Adipose tissue (tissue), 3 donors: ENCODE measurements around the gene MAP3K2. TPM values are rescaled to one million over a fixed set of nuclear protein-coding genes. Genes with fewer than 3 reads are reported as not detected.

Source experiments
- H3K27ac ChIP-seq: one replicate; pipeline ENCODE4 v1.5.1; 2013; ENCODE audit warnings: low read depth, low read length
- WGBS, 3 donors: extraction: QIAGEN DNeasy Blood & Tissue Kit; methylation state at CpG; one replicate each; pipeline ENCODE4 v1.1.7; 2013; 5-methylcytosine and 5-hydroxymethylcytosine counted together
- polyA plus RNA-seq, 3 donors: library from polyadenylated mRNA; stranded (reverse); fragments of 200-250 nt; gene quantifications; one replicate each; pipeline ENCODE4 v1.2.3, GENCODE V29; 2013
- donor health status: healthy with polysubstance abuse.
- donor health status: Bipolar disorder and iron deficiency.
- donor health status: healthy.

MAP3K2 gene
- polyA plus RNA-seq, 3 donors = 4.0 to 8.7 (median 8.3) TPM

DNA sequence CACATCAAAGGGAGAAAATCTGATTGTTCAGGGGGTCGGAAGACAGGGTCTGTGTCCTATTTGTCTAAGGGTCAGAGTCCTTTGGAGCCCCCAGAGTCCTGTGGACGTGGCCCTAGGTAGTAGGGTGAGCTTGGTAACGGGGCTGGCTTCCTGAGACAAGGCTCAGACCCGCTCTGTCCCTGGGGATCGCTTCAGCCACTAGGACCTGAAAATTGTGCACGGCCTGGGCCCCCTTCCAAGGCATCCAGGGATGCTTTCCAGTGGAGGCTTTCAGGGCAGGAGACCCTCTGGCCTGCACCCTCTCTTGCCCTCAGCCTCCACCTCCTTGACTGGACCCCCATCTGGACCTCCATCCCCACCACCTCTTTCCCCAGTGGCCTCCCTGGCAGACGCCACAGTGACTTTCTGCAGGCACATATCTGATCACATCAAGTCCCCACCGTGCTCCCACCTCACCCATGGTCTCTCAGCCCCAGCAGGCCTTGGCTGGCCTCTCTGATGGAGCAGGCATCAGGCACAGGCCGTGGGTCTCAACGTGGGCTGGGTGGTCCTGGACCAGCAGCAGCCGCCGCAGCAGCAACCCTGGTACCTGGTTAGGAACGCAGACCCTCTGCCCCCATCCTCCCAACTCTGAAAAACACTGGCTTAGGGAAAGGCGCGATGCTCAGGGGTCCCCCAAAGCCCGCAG lies 34.2 kb upstream of the MAP3K2 start:
- 66 to 74% (median 71%) methylated on average over 16 of the region's 16 CpGs for WGBS, 3 donors
- no peak overlapping the region for H3K27ac ChIP-seq

DNA sequence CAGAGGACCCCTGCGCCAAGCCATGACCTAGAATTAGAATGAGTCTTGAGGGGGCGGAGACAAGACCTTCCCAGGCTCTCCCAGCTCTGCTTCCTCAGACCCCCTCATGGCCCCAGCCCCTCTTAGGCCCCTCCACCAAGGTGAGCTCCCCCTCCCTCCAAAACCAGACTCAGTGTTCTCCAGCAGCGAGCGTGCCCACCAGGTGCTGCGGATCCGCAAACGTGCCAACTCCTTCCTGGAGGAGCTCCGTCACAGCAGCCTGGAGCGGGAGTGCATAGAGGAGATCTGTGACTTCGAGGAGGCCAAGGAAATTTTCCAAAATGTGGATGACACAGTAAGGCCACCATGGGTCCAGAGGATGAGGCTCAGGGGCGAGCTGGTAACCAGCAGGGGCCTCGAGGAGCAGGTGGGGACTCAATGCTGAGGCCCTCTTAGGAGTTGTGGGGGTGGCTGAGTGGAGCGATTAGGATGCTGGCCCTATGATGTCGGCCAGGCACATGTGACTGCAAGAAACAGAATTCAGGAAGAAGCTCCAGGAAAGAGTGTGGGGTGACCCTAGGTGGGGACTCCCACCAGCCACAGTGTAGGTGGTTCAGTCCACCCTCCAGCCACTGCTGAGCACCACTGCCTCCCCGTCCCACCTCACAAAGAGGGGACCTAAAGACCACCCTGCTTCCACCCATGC lies 33.5 kb upstream of the MAP3K2 start:
- H3K27ac ChIP-seq = no peak overlapping the region
- 88 to 90% (median 89%) methylated on average over 15 of the region's 15 CpGs for WGBS, 3 donors

DNA sequence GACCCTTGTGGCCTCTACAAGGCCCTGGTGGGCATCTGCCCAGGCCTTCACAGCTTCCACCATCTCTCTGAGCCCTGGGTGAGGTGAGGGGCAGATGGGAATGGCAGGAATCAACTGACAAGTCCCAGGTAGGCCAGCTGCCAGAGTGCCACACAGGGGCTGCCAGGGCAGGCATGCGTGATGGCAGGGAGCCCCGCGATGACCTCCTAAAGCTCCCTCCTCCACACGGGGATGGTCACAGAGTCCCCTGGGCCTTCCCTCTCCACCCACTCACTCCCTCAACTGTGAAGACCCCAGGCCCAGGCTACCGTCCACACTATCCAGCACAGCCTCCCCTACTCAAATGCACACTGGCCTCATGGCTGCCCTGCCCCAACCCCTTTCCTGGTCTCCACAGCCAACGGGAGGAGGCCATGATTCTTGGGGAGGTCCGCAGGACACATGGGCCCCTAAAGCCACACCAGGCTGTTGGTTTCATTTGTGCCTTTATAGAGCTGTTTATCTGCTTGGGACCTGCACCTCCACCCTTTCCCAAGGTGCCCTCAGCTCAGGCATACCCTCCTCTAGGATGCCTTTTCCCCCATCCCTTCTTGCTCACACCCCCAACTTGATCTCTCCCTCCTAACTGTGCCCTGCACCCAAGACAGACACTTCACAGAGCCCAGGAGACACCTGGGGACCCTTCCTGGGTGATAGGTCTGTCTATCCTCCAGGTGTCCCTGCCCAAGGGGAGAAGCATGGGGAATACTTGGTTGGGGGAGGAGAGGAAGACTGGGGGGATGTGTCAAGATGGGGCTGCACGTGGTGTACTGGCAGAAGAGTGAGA lies 32.5 kb upstream of the MAP3K2 start:
- H3K27ac ChIP-seq = no peak overlapping the region
- 69 to 77% (median 73%) methylated on average over 8 of the region's 8 CpGs for WGBS, 3 donors

DNA sequence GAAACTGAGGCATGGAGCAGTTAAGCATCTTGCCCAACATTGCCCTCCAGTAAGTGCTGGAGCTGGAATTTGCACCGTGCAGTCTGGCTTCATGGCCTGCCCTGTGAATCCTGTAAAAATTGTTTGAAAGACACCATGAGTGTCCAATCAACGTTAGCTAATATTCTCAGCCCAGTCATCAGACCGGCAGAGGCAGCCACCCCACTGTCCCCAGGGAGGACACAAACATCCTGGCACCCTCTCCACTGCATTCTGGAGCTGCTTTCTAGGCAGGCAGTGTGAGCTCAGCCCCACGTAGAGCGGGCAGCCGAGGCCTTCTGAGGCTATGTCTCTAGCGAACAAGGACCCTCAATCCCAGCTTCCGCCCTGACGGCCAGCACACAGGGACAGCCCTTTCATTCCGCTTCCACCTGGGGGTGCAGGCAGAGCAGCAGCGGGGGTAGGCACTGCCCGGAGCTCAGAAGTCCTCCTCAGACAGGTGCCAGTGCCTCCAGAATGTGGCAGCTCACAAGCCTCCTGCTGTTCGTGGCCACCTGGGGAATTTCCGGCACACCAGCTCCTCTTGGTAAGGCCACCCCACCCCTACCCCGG lies 31.8 kb upstream of the MAP3K2 start:
- WGBS, 3 donors = 80 to 88% (median 86%) methylated on average over 15 of the region's 15 CpGs

DNA sequence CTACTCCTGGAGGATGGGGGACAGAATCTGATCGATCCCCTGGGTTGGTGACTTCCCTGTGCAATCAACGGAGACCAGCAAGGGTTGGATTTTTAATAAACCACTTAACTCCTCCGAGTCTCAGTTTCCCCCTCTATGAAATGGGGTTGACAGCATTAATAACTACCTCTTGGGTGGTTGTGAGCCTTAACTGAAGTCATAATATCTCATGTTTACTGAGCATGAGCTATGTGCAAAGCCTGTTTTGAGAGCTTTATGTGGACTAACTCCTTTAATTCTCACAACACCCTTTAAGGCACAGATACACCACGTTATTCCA lies 31.3 kb upstream of the MAP3K2 start:
- 87 to 93% (median 91%) methylated on average over 4 of the region's 4 CpGs for WGBS, 3 donors
- H3K27ac ChIP-seq = no peak overlapping the region

More for the DNA sequence above, 31.8 kb upstream of the MAP3K2 start:
- H3K27ac ChIP-seq = no peak overlapping the region

DNA sequence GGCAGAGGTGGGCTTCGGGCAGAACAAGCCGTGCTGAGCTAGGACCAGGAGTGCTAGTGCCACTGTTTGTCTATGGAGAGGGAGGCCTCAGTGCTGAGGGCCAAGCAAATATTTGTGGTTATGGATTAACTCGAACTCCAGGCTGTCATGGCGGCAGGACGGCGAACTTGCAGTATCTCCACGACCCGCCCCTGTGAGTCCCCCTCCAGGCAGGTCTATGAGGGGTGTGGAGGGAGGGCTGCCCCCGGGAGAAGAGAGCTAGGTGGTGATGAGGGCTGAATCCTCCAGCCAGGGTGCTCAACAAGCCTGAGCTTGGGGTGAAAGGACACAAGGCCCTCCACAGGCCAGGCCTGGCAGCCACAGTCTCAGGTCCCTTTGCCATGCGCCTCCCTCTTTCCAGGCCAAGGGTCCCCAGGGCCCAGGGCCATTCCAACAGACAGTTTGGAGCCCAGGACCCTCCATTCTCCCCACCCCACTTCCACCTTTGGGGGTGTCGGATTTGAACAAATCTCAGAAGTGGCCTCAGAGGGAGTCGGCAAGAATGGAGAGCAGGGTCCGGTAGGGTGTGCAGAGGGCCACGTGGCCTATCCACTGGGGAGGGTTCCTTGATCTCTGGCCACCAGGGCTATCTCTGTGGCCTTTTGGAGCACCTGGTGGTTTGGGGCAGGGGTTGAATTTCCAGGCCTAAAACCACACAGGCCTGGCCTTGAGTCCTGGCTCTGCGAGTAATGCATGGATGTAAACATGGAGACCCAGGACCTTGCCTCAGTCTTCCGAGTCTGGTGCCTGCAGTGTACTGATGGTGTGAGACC lies 30.7 kb upstream of the MAP3K2 start, which contains the start of gene PROC:
PROC (plus strand) TSS at position 128 of the 812 bp plus-strand sequence. CDS start 1,516 bp downstream, outside the sequence.
- WGBS, 3 donors = 68 to 93% (median 91%) methylated on average over 16 of the region's 16 CpGs
- no peak within 1 kb of the TSS for H3K27ac ChIP-seq

DNA sequence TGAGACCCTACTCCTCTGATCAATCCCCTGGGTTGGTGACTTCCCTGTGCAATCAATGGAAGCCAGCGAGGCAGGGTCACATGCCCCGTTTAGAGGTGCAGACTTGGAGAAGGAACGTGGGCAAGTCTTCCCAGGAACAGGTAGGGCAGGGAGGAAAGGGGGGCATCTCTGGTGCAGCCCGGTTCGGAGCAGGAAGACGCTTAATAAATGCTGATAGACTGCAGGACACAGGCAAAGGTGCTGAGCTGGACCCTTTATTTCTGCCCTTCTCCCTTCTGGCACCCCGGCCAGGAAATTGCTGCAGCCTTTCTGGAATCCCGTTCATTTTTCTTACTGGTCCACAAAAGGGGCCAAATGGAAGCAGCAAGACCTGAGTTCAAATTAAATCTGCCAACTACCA lies 29.6 kb upstream of the MAP3K2 start:
- 84 to 88% (median 84%) methylated on average over 8 of the region's 8 CpGs for WGBS, 3 donors

DNA sequence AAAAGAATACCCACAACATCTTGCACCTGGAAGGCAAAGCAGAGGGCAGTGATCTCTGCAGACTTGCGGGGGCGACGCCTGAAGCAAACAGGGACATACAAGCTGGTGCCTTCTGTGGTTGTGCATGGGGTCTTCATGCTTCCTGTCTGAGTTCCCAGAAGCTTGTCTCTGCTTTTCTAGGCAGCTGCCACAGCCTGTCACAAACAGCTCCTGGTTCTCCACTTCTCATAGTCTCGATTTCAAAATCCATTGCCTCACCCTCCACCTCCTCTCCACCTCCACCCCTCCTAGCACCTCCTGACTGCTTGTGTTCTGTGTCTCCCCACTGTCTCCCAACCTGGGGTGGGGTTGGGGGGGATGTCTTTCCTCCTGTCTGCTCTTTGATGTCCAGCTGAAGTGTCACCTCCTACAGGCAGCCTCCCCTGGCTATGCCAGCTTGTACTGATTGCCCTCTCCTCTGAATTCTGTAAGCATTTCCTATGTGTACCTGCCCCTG lies 28.8 kb upstream of the MAP3K2 start:
- H3K27ac ChIP-seq = no peak overlapping the region
- 25 to 41% (median 30%) methylated on average over 4 of the region's 4 CpGs for WGBS, 3 donors

More for the DNA sequence above, 29.6 kb upstream of the MAP3K2 start:
- H3K27ac ChIP-seq = no peak overlapping the region

DNA sequence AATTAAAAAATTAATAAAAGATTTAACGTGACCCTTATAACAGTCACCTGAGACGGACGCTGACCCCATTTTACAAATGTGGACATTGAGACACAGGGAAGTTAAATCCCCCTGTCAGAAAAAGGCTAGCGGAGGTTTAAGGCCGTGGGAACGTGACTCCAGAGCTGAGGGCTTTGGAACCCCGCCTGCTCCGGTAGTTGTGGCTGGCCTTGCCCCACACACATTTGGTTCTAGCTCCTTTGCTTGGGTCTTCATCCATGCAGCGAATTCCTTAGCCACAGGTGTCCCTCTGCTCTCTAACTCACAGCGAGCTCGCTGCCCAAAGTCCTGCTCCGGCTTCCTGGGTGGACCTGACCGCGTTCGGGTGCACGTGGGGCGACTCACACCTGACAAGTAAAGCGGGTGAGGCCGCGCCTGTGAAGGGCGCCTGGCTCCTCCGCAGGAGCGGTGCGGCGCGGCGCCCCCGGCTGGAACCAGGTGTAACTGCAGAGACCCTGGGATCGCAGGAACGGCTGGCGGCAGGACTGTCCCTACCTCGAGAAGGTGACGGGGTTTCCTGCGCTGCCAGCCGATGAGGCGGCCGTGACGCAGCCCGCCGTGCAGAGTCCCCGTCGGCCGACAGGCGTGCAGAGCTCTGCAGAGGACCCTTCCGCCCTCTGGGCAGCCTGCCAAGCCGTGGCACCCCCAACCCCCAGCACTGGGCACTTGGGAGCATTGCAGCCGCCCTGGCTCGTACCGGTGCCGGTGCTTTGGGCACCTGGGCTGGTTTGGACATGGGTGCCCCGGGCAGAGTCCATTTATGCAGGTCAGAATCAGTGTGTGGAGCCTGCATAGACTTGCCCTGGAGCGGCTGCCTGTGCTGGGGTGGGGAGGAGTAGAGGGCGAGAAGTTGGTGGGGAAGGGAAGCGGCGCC lies 28.1 kb upstream of the MAP3K2 start:
- 13 to 17% (median 17%) methylated on average over 55 of the region's 55 CpGs for WGBS, 3 donors
- no peak overlapping the region for H3K27ac ChIP-seq

DNA sequence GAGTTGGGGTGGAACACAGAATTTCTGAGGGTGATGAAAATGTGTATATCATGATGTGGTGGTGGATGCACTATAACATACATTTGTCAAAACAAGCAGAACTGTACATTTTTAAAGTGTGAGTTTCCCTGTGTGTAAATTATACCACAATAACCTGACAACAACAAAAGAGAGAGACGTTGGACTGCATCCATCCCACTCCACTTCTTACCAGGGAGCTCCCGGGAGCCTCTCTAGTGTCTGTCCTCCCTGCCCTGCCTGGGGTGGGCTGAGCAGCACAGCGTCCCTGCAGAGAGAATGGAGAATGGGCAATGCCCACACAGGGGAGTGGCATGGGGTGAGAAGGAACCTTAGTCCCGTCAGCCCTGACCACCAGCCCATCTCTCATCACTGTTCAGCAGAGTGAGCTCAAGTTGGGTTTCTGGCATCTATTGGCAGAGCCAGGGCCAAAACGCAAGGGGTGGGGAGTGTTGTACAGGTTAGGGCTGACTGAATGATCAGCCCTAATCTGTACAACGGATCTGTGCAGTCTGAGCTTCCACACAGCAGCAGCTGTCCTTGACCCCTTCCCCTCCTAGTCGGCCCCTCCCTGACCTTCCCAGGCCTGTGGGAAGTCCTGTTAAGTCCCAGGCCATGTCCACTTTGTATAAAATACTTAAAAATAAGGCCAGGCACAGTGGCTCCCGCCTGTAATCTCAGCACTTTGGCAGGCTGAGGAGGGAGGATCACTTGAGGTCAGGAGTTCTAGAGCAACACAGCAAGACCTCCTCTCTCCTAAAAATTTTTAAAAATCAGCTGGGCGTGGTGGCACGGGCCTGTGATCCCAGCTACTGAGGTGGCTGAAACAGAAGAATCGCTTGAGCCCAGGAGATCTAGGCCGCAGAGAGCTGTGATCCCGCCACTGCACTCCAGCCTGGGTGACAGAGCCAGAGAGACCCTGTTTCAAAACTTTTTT lies 27.1 kb upstream of the MAP3K2 start:
- H3K27ac ChIP-seq = no peak overlapping the region
- 78 to 85% (median 84%) methylated on average over 13 of the region's 13 CpGs for WGBS, 3 donors

DNA sequence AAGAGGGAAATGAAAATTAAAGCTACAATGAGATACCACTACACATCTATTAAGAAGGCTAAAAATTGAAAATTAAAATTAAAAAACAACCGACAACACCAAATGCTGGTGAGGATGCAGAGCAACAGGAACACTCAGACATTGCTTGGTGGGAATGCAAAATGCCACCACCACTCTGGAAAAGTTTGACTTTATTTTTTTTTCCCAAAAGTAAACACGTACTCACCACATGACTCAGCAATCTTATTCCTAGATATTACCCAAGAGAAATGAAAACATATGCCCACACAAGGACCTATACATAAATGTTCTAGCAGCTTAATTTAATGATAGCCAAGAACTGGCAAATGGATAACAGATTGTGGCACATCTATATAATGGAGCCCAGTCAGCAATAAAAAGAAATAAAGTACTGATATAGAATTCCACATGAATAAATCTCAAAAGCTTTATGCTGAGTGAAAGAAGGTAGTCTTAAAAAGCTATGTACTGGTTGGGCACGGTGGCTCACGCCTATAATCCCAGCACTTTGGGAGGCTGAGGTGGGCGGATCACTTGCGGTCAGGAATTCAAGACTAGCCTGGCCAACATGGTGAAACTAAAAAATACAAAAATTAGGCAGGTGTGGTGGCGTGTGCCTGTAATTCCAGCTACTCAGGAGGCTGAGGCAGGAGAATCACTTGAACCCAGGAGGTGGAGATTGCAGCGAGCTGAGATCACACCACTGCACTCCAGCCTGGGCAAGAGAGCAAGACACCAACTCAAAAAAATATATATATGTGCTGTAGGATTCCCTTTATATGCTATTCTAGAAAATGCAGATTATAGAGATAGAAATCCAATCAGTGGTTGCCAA lies 26.2 kb upstream of the MAP3K2 start:
- H3K27ac ChIP-seq = no peak overlapping the region
- WGBS, 3 donors = 85 to 88% (median 86%) methylated on average over 8 of the region's 8 CpGs

DNA sequence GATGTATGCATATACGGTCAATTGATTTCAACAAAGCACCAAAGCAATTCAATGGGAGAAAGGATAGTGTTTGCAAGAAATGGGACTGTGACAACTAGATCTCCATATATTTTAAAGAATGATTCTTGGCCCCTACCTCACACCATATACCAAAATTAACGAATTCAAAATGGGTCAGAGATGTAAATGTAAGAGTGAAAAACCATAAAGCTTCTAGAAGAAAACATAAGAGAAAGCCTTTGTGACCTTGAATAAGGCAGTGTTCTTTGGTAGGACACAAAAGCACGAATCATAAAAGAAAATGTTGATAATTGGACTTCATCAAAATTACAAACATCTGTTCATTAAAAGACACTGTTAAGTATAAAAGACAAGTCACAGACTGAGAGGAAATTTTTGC lies 25.4 kb upstream of the MAP3K2 start:
- 85 to 93% (median 88%) methylated on average over 3 of the region's 3 CpGs for WGBS, 3 donors
- no peak overlapping the region for H3K27ac ChIP-seq

DNA sequence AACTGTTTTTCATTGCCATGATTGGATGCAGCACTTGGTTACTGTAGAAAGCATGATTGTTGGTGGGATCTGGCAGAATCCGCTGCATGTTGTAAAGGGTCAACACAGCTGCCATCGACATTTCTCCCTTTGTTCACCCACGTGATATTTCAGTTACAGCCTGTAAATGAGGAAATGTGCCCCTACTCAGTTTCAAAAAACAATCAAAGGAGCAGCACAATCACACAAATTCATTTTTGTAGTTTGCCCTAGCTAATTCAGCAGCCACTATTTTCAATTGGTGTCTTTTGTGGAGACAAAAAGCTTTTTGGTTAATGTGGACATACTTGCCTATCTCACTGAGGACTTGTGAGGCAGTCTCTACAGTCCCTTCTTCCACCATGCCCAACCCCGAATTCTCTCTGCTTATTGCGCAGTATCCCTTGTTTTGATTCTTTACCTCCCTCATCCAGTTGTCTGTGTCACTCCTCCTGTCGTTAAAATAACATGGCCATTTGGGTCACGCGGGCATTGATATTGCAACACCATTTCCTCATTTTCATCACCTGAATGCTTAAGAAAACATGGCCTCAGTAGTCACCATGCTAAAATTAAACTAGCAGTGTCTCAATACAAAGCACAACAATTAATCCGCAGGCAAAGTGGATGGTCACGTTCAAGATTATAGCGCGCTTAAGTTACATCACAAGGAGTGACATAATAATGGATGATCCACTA lies 24.0 kb upstream of the MAP3K2 start:
- no peak overlapping the region for H3K27ac ChIP-seq
- 54 to 71% (median 62%) methylated on average over 12 of the region's 12 CpGs for WGBS, 3 donors

DNA sequence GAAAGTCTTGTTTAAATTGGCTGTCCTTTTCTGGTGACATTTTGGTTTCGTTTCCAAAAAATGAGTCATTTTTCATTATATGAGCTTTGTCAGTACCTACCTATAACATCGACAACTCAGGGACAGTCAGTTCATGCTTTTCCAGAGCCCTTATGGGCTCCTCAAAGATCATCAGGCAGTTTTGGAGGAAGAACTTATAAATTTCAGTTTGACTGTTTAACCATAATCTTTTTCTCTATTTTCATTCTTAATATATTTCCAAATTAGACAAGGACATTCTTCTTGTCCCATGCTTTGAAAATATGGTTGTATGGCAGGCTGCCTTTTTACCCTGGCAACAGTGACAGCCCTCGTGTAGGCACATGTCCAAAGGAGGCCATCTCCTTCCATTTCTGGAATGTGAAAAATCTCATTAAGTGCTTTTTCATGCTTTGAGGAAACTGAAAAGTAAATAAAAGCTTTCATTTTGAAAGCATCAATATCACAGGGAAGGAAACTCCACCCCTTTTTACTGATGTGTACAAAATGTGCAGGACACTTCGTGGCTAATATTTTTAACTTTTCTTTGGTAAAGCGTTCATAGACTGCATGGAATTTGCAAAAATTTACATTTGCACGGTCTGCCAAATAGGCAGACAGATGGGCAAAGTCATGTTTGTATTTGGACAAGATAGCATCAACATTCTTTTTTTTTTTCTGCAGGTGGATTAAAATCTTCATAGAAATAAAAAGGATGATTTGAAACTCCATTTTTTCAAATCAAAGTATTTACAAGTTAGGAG lies 23.3 kb upstream of the MAP3K2 start:
- WGBS, 3 donors = 28 to 31% (median 29%) methylated on average over 6 of the region's 6 CpGs
- no peak overlapping the region for H3K27ac ChIP-seq
